H9 (cell line): ENCODE data around the gene ATP2A2. TPM values are rescaled to one million over a fixed set of nuclear protein-coding genes. Genes with fewer than 3 reads are reported as not detected.

Experiments used
- DNase-seq: peaks from one replicate; pipeline ENCODE4 v3.0.0-alpha.2; 2017
- H2AFZ ChIP-seq: one replicate; pipeline ENCODE4 v1.6.1; 2013; ENCODE audit warnings: mild to moderate bottlenecking, low read length, control low read depth, moderate library complexity
- H2AK5ac ChIP-seq: 2 replicates; pipeline ENCODE4 v1.6.1; 2013; ENCODE audit warnings: low read length, control low read depth, mixed read lengths; ENCODE audit not compliant: insufficient read length
- H2BK120ac ChIP-seq: one replicate; pipeline ENCODE4 v1.6.1; 2013; ENCODE audit warnings: low read depth, mild to moderate bottlenecking, low read length, control low read depth, inconsistent platforms; ENCODE audit not compliant: poor library complexity, severe bottlenecking
- H2BK12ac ChIP-seq: 2 replicates; pipeline ENCODE4 v1.6.1; 2013; ENCODE audit warnings: low read length, control low read depth, mixed read lengths, low read depth; ENCODE audit not compliant: insufficient read length
- H2BK15ac ChIP-seq: 2 replicates; pipeline ENCODE4 v1.6.1; 2013; ENCODE audit warnings: low read depth, low read length, control low read depth
- H2BK20ac ChIP-seq: one replicate; pipeline ENCODE4 v1.6.1; 2013; ENCODE audit warnings: low read depth, mild to moderate bottlenecking, low read length, control low read depth, inconsistent platforms; ENCODE audit not compliant: poor library complexity, severe bottlenecking
- H2BK5ac ChIP-seq: 2 replicates; pipeline ENCODE4 v1.6.1; 2013; ENCODE audit warnings: low read length, control low read depth, mixed read lengths; ENCODE audit not compliant: insufficient read length
- H3K14ac ChIP-seq: 2 replicates; pipeline ENCODE4 v1.6.1; 2013; ENCODE audit warnings: low read length, control low read depth; ENCODE audit not compliant: insufficient read depth
- H3K18ac ChIP-seq: 2 replicates; pipeline ENCODE4 v1.6.1; 2013; ENCODE audit warnings: low read depth, mild to moderate bottlenecking, mixed read lengths, low read length, control low read depth; ENCODE audit not compliant: insufficient read length
- H3K23ac ChIP-seq: 2 replicates; pipeline ENCODE4 v1.6.1; 2013; ENCODE audit warnings: low read length, control low read depth, mixed read lengths, low read depth; ENCODE audit not compliant: insufficient read length
- H3K23me2 ChIP-seq: 2 replicates; pipeline ENCODE4 v1.6.1; 2013; ENCODE audit warnings: low read depth, mild to moderate bottlenecking, mixed read lengths, low read length, control low read depth; ENCODE audit not compliant: insufficient read length, poor library complexity, severe bottlenecking
- H3K27ac ChIP-seq: 2 replicates; pipeline ENCODE4 v1.5.1; 2013; ENCODE audit warnings: low read length, control low read depth, mixed read lengths, low read depth; ENCODE audit not compliant: insufficient read length
- H3K27me3 ChIP-seq: 2 replicates; pipeline ENCODE4 v1.6.1; 2013; ENCODE audit warnings: low read length, control low read depth, inconsistent platforms; ENCODE audit not compliant: insufficient read depth
- H3K4ac ChIP-seq: 2 replicates; pipeline ENCODE4 v1.6.1; 2013; ENCODE audit warnings: low read depth, mild to moderate bottlenecking, control low read depth, inconsistent platforms, low read length, moderate library complexity
- H3K4me1 ChIP-seq: 2 replicates; pipeline ENCODE4 v1.6.1; 2013; ENCODE audit warnings: low read length, control low read depth, inconsistent platforms; ENCODE audit not compliant: insufficient read depth
- H3K4me2 ChIP-seq: 2 replicates; pipeline ENCODE4 v1.6.1; 2013; ENCODE audit warnings: low read length, control low read depth, mixed read lengths; ENCODE audit not compliant: insufficient read length, insufficient read depth
- H3K56ac ChIP-seq: 2 replicates; pipeline ENCODE4 v1.6.1; 2013; ENCODE audit warnings: low read depth, mild to moderate bottlenecking, mixed read lengths, low read length, control low read depth; ENCODE audit not compliant: insufficient read length
- H3K79me1 ChIP-seq: 2 replicates; pipeline ENCODE4 v1.6.1; 2013; ENCODE audit warnings: low read depth, mild to moderate bottlenecking, moderate library complexity, low read length, control low read depth, inconsistent platforms; ENCODE audit not compliant: insufficient read depth, poor library complexity, severe bottlenecking
- H3K79me2 ChIP-seq: 2 replicates; pipeline ENCODE4 v1.6.1; 2013; ENCODE audit warnings: low read length, control low read depth, inconsistent platforms; ENCODE audit not compliant: insufficient read depth
- H3K9ac ChIP-seq: 2 replicates; pipeline ENCODE4 v1.6.1; 2013; ENCODE audit warnings: low read length, control low read depth, mixed read lengths; ENCODE audit not compliant: insufficient read length; ENCODE audit errors: extremely low read depth
- H3K9me3 ChIP-seq: one replicate; pipeline ENCODE4 v1.6.1; 2013; ENCODE audit warnings: low read depth, low read length, inconsistent platforms; ENCODE audit not compliant: control insufficient read depth
- H3T11ph ChIP-seq: one replicate; pipeline ENCODE4 v1.6.1; 2013; ENCODE audit warnings: mild to moderate bottlenecking, low read length, control low read depth, inconsistent platforms
- H4K20me1 ChIP-seq: one replicate; pipeline ENCODE4 v1.6.1; 2013; ENCODE audit not compliant: control insufficient read depth, insufficient read length, insufficient read depth
- H4K5ac ChIP-seq: 2 replicates; pipeline ENCODE4 v1.6.1; 2013; ENCODE audit warnings: low read depth, mild to moderate bottlenecking, mixed read lengths, low read length, control low read depth; ENCODE audit not compliant: insufficient read length
- H4K8ac ChIP-seq: replicated peaks from 2 replicates; pipeline ENCODE4 v1.6.1; 2013; ENCODE audit warnings: low read length, control low read depth, mixed read lengths, low read depth; ENCODE audit not compliant: insufficient read length
- H4K91ac ChIP-seq: 2 replicates; pipeline ENCODE4 v1.6.1; 2013; ENCODE audit warnings: low read depth, mild to moderate bottlenecking, moderate library complexity, mixed read lengths, low read length, control low read depth; ENCODE audit not compliant: insufficient read length
- H3K27ac Mint-ChIP-seq, 3 experiments: 2 replicates in 2 of 3; 3 replicates in 1 of 3; pipeline ENCODE4 v1.8.0; 2020 to 2021; ENCODE audit warnings: mixed read lengths in 3 of 3, mild to moderate bottlenecking in 1 of 3, moderate library complexity in 1 of 3
- H3K27me3 Mint-ChIP-seq: 2 replicates; pipeline ENCODE4 v1.8.0; 2021; ENCODE audit warnings: low read depth, mild to moderate bottlenecking, moderate library complexity, mixed read lengths
- H3K36me3 Mint-ChIP-seq, 3 experiments: 2 replicates in 2 of 3; 3 replicates in 1 of 3; pipeline ENCODE4 v1.8.0; 2020 to 2021; ENCODE audit warnings: low read depth in 3 of 3, mixed read lengths in 3 of 3; ENCODE audit not compliant: insufficient read depth in 1 of 3
- H3K4me1 Mint-ChIP-seq, 2 experiments: 2 replicates each; pipeline ENCODE4 v1.8.0; 2020; ENCODE audit warnings: mixed read lengths in 2 of 2
- H3K4me3 Mint-ChIP-seq, 2 experiments: 2 replicates in 1 of 2; 3 replicates in 1 of 2; pipeline ENCODE4 v1.8.0; 2020 to 2021; ENCODE audit warnings: mild to moderate bottlenecking in 2 of 2, mixed read lengths in 2 of 2, moderate library complexity in 1 of 2
- H3K9me3 Mint-ChIP-seq, 2 experiments: 2 replicates in 1 of 2; 3 replicates in 1 of 2; pipeline ENCODE4 v1.8.0; 2020; ENCODE audit warnings: mild to moderate bottlenecking in 2 of 2, mixed read lengths in 2 of 2, moderate library complexity in 1 of 2
- CTCF ChIP-seq: fragments of 200-600 bp; sonication (generic); conservative IDR thresholded peaks from 3 replicates; pipeline ENCODE4 v1.8.0; 2021; ENCODE audit warnings: antibody characterized with exemption, mild to moderate bottlenecking
- WGBS: extraction: QIAGEN DNeasy Blood & Tissue Kit; methylation state at CpG from one replicate; pipeline ENCODE4 v1.1.7; 2013; ENCODE audit warnings: missing lambda C conversion rate, low lambda C conversion rate, mixed read lengths; ENCODE audit not compliant: insufficient read length; ENCODE audit errors: extremely low coverage; 5-methylcytosine and 5-hydroxymethylcytosine counted together
- total RNA-seq: library from RNA; stranded (reverse); gene quantifications from 2 replicates; pipeline ENCODE4 v1.2.1, GENCODE V29; 2021

ATP2A2 gene
- total RNA-seq, 1 experiment from 2014 or later = 257 TPM

DNA sequence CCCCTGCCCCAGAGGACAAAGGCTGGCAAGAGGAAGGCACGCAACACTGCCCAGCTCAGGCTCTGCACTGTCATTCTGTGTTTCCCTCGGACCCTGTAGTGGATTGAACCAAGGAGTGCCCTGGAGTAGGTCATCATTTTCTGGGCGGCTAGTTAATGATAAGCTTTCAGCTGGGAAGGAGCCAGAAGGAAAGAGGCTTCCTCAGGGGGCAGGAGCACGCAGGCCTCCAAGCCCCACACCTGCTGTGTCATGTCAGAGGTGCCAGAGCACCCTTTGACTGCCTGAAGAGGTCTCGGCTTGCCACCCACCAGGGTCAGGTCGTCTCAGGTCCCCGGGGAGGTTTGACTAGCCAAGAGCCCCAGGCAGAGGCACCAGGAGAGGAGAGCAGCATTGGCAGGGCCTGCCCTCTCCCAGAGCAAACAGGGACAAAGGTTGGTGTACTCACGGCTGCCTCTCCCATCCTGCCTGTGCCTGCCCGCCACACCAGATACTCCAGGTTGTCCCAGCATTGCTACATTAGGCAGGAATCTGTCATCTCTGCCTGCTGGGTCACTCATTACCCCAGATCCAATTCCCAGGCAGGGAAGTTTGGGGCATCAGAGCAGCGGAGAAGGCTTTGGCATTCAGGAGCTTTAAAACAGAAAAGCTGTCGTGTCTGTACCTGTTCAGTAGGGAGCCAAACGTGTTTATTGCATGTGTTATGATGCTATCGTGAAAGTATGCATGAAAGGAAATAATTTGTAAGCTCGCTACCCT lies 33.5 kb upstream of the ATP2A2 start:
- Histone ChIP-seq H2BK20ac (no peak overlapping the region), H2AK5ac (no peak overlapping the region), H3K14ac (no peak overlapping the region), H3K18ac (no peak overlapping the region), H3K79me1 (no peaks in the 10 kb centered on the region), H3K27me3 (no peaks in the 10 kb centered on the region), H4K20me1 (no peaks in the 10 kb centered on the region), H3K9ac (no peak overlapping the region), H3K4ac (no peak overlapping the region), H2AFZ (no peak overlapping the region), H3K27ac (no peak overlapping the region), H2BK5ac (no peak overlapping the region), H2BK120ac (no peak overlapping the region), H3K56ac (no peak overlapping the region), H4K8ac (no peak overlapping the region), H3K4me2 (no peak overlapping the region), H4K5ac (no peak overlapping the region), H3K79me2 (no peaks in the 10 kb centered on the region), H2BK15ac (no peak overlapping the region), H4K91ac (no peak overlapping the region), H3K4me1 (no peaks in the 10 kb centered on the region), H3K23ac (no peak overlapping the region), H3T11ph (no peak overlapping the region), H3K9me3 (no peaks in the 10 kb centered on the region), H3K23me2 (no peaks in the 10 kb centered on the region), H2BK12ac (no peak overlapping the region)
- no peak for DNase-seq
- peaks cover 0 to 9% (median 2%) of the 10 kb centered on the region in 3 experiments; a peak in 3 of 7 replicates for H3K36me3 Mint-ChIP-seq
- no peak overlapping the region for H3K4me3 Mint-ChIP-seq
- peaks cover 24 to 38% of the 10 kb centered on the region in 2 experiments for H3K4me1 Mint-ChIP-seq
- H3K27ac Mint-ChIP-seq = peak overlapping the region in 1 of 3 experiments; percentile 44; a peak in 1 of 7 replicates
- H3K9me3 Mint-ChIP-seq = peaks cover 0 to 7% of the 10 kb centered on the region in 2 experiments; a peak in 2 of 5 replicates
- no peaks in the 10 kb centered on the region for H3K27me3 Mint-ChIP-seq
- TF ChIP-seq CTCF = no peak
- no CpG with 5 or more reads among the region's 14 CpGs for WGBS
